GM19035 (cell line): ENCODE data around the gene PKNOX2.

Experiments
- ATAC-seq: cut with Tn5 transposase; IDR thresholded peaks from one replicate; pipeline ENCODE4 v1.9.1; 2021; ENCODE audit not compliant: unreplicated experiment

Gene PKNOX2

GRCh38 chr11:125351033-125351867, 186.7 kb downstream of the PKNOX2 start:
- no peak for ATAC-seq

GRCh38 chr11:125351868-125352250, 187.3 kb downstream of the PKNOX2 start:
- no peak for ATAC-seq

- ATAC-seq, result no peak
Observed at GRCh38 chr11:125356797-125357196, 192.2 kb downstream of the PKNOX2 start.

- no peak for ATAC-seq
Observed at GRCh38 chr11:125357551-125357950, 193.0 kb downstream of the PKNOX2 start.

- no peak for ATAC-seq
Observed at GRCh38 chr11:125358254-125358840, 193.8 kb downstream of the PKNOX2 start.

- ATAC-seq, result no peak
Observed at GRCh38 chr11:125359130-125359529, 194.6 kb downstream of the PKNOX2 start.

GRCh38 chr11:125360066-125360465, 195.5 kb downstream of the PKNOX2 start:
- no peak for ATAC-seq

GRCh38 chr11:125364121-125364826, 199.7 kb downstream of the PKNOX2 start:
- no peak for ATAC-seq

- no peak for ATAC-seq
Observed at GRCh38 chr11:125365196-125365931, 200.8 kb downstream of the PKNOX2 start.

GRCh38 chr11:125367710-125368109, 203.2 kb downstream of the PKNOX2 start:
- no peak for ATAC-seq

GRCh38 chr11:125368757-125369156, 204.2 kb downstream of the PKNOX2 start:
- no peak for ATAC-seq

- ATAC-seq, result no peak
Observed at GRCh38 chr11:125369808-125370207, 205.3 kb downstream of the PKNOX2 start.

GRCh38 chr11:125370561-125371389, 206.2 kb downstream of the PKNOX2 start:
- no peak for ATAC-seq

GRCh38 chr11:125371431-125371935, 206.9 kb downstream of the PKNOX2 start:
- ATAC-seq, result no peak

- ATAC-seq, result no peak
Observed at GRCh38 chr11:125372088-125372487, 207.5 kb downstream of the PKNOX2 start.

- no peak for ATAC-seq
Observed at GRCh38 chr11:125372911-125373310, 208.4 kb downstream of the PKNOX2 start.

- ATAC-seq, result no peak
Observed at GRCh38 chr11:125373426-125374391, 209.2 kb downstream of the PKNOX2 start.

- ATAC-seq, result no peak
Observed at GRCh38 chr11:125374398-125374797, 209.8 kb downstream of the PKNOX2 start.

GRCh38 chr11:125375146-125375545, 210.6 kb downstream of the PKNOX2 start:
- ATAC-seq, result no peak
